Testis (tissue), 3 donors: Measurements from ENCODE around the gene VPS13C. TPM values are rescaled to one million over a fixed set of nuclear protein-coding genes. Genes with fewer than 3 reads are reported as not detected.
A peak's percentile ranks its signal among the peaks of the same experiment; 100 is the strongest.

Experiments
- DNase-seq: peaks from one replicate; pipeline ENCODE4 v3.0.0-alpha.2; 2019
- H3K27ac ChIP-seq, 2 donors: fragments of 200-600 bp; sonication (generic); one replicate each; pipeline ENCODE4 v1.5.1; 2019
- H3K27me3 ChIP-seq: fragments of 200-600 bp; sonication (generic); one replicate; pipeline ENCODE4 v1.5.1; 2019
- H3K36me3 ChIP-seq: fragments of 200-600 bp; sonication (generic); one replicate; pipeline ENCODE4 v1.5.1; 2017; ENCODE audit warnings: low read depth; ENCODE audit errors: missing control alignments
- H3K4me1 ChIP-seq: fragments of 200-600 bp; sonication (generic); one replicate; pipeline ENCODE4 v1.5.1; 2019
- H3K4me3 ChIP-seq, 2 donors: fragments of 200-600 bp; sonication (generic); one replicate each; pipeline ENCODE4 v1.5.1; 2017 to 2019
- H3K9me3 ChIP-seq: fragments of 200-600 bp; sonication (generic); one replicate; pipeline ENCODE4 v1.5.1; 2017
- POLR2A ChIP-seq: fragments of 450-650 bp; IDR thresholded peaks from one replicate; pipeline ENCODE4 v1.6.1; 2017; ENCODE audit warnings: antibody characterized with exemption, mild to moderate bottlenecking, moderate library complexity
- WGBS, 2 donors: methylation state at CpG; one replicate each; pipeline ENCODE4 v1.1.5; 2018; 5-methylcytosine and 5-hydroxymethylcytosine counted together
- intact Hi-C: fragments of 100-400 bp; cut with DNase I; formaldehyde crosslinking; loops from one replicate; pipeline ENCODE4 v1.15.1; 2023; ENCODE audit warnings: low total_unique reads
- polyA plus RNA-seq: library from polyadenylated mRNA; stranded (reverse); fragments of 350-450 nt; fragmentation: Illumina TruSeq; extraction: RNeasy Lipid Tissue Mini Kit (QIAGEN cat#74804); gene quantifications from one replicate; pipeline ENCODE4 v1.2.3, GENCODE V29; 2014; ENCODE audit warnings: low read depth, low replicate concordance; ENCODE audit not compliant: insufficient read depth
- total RNA-seq, 2 donors: library from RNA; depleted of rRNA; stranded (reverse); fragments of >200 nt; gene quantifications; one replicate each; pipeline ENCODE4 v1.2.3, GENCODE V29; 2016
- TF ChIP-seq, protein P1 (sequence below), 3 experiments: fragments of 450-650 bp in 2 of 3; fragments of 200-600 bp in 1 of 3; sonication (generic) in 1 of 3; IDR thresholded peaks; one replicate each; pipeline ENCODE4 v1.5.1; 2016 to 2019; ENCODE audit warnings: antibody characterized with exemption in 3 of 3, mild to moderate bottlenecking in 2 of 3, moderate library complexity in 1 of 3

VPS13C gene
- total and polyA plus RNA-seq, 3 donors from 2014 or later, result 21.3 to 89.1 (median 86.1) TPM

DNA sequence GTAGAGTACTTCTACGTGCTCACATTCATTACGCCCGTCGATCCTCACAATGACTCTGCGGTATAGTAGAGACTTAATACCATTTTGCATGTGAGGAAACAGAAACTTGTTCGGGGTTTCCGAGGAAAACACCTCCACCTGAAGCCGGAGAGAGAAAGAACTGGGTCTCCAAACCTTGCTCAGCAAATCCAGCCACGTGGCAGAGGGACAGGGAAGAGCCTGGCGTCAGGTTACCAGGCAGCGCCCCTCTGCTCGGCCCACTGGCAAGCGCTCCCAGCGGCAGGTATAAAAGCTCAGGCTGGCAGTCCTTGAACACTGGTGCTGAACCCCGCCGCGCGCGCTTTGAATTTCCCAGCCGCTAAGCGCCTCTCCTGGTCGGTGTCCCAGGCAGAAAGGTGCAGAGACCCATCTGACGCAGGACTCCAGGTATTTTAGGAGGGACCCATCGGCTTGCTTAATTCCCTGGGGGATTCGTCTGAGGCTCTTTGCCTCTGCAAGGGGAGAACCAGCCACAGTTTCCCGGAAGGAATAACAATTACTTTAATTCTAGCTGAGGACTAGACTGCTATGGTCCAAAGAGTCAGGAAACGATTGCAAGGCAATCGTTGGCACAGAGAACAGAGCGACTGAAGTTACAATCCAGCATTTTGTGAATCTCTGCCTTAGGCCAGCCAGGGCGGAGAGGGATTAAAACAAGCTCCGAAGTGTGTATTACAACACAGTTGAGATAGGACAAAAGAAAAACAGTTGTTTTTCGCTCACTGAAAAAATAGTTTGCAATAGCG is 6.6 kb upstream of the VPS13C start, which contains the start of gene C2CD4A:
Gene C2CD4A (plus strand): TSS at position 315 of the 785 bp plus-strand sequence. CDS start 637 bp downstream, outside the sequence.
- peak; percentile 60 for DNase-seq
- peaks cover 4% of the 10 kb centered on the region for H3K4me1 ChIP-seq
- TF ChIP-seq, protein P1, sequence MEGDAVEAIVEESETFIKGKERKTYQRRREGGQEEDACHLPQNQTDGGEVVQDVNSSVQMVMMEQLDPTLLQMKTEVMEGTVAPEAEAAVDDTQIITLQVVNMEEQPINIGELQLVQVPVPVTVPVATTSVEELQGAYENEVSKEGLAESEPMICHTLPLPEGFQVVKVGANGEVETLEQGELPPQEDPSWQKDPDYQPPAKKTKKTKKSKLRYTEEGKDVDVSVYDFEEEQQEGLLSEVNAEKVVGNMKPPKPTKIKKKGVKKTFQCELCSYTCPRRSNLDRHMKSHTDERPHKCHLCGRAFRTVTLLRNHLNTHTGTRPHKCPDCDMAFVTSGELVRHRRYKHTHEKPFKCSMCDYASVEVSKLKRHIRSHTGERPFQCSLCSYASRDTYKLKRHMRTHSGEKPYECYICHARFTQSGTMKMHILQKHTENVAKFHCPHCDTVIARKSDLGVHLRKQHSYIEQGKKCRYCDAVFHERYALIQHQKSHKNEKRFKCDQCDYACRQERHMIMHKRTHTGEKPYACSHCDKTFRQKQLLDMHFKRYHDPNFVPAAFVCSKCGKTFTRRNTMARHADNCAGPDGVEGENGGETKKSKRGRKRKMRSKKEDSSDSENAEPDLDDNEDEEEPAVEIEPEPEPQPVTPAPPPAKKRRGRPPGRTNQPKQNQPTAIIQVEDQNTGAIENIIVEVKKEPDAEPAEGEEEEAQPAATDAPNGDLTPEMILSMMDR (IDR thresholded peaks at IDR 0.05), result no peak
- TF ChIP-seq POLR2A, result no peak
- 6 to 8% methylated on average over 30 to 33 of the region's 33 CpGs for WGBS, 2 donors
- H3K9me3 ChIP-seq, result no peaks in the 10 kb centered on the region
- no peak within 1 kb of the TSS for H3K27ac ChIP-seq
- no peaks in the 10 kb centered on the region for H3K36me3 ChIP-seq
- no peaks in the 10 kb centered on the region for H3K27me3 ChIP-seq
- H3K4me3 ChIP-seq, result peak within 1 kb of the TSS; percentile 51 to 61
- intact Hi-C loops, result no loop called here

DNA sequence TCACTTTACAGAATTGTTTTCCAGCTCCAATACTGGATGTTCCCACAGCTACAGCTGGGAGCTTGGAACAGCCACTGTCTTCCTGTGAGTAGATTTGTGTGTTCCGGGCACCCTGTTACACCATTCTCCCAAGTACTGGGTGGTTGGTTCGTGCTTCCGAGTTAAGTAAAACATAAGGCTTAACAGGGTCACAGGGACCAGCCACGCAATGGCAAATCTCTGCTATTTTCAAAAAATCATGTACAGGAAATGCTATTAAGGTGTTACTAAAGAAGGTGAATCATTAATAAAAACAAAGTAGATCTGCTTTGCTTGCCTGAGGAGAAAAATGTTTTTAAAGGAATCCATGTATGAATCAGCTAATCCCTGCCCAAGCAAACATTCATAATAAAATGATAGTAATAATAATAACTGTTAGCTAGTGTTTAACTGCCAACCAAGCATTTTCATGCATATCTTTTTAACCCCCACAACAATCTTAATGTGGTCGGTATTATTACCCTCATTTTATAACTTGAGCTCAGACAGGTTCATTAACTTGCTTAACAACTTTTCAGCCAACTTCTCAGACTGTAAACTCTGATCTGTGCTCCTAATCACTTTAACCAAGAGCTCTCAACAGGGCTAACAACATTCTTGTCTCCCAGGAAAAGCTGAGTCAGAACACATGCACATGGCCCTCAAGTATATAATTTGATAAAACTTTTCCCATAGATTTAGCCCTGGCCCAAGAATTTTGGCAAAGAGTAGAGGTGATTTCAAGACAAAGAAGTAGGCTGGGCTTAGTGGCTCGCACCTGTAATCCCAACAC is 3.8 kb upstream of the VPS13C start:
- Histone ChIP-seq H3K9me3 (no peaks in the 10 kb centered on the region), H3K36me3 (no peaks in the 10 kb centered on the region), H3K27ac (no peak overlapping the region), H3K27me3 (no peaks in the 10 kb centered on the region), H3K4me1 (peaks cover 4% of the 10 kb centered on the region), H3K4me3 (no peak overlapping the region)
- no peak for TF ChIP-seq POLR2A
- TF ChIP-seq, protein P1 (IDR thresholded peaks at IDR 0.05), result no peak
- WGBS, 2 donors, result 87 to 88% methylated on average over 6 of the region's 6 CpGs
- no peak for DNase-seq
- intact Hi-C loops, result no loop called here

DNA sequence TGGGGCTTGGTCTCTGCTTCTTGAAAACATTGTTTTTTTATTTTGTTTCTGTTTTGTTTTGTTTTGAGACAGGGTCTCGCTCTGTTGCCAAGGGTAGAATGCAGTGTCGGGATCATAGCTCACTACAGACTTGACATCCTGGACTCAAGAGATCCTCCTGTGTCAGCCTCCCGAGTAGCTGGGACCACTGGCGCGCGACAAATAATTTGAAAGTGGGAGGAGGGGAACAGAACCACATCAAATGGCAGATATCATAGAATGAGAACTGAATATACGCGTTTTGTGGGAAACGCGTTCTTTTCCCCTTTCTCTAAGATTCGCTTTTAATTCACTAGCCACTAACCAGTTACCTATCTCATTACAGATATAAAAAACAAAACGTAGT is 641 bp upstream of the VPS13C start:
- H3K4me3 ChIP-seq, result peak overlapping the region; percentile 97 to 98
- intact Hi-C loops, result no loop called here
- WGBS, 2 donors, result 4 to 6% methylated on average over 12 of the region's 12 CpGs

DNA sequence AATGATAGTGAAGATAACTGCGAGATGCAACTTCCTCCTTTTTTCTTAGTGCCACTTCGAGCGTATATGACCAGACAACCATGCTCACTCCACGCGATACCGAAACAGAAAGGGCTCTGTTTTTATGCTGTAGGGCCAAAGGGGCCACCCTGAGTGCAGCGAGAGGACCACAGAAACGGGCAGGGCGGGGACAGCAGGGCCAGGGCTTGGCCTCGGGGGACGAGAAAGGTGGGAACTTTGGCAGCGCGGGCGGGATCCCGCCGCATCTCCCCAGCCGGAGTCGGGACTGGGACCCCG is 483 bp downstream of the VPS13C start:
- TF ChIP-seq, protein P1 (IDR thresholded peaks at IDR 0.05), result no peak
- no peak for TF ChIP-seq POLR2A
- peak; percentile 47 for DNase-seq
- intact Hi-C loops, result no loop called here
- Histone ChIP-seq H3K27ac (peak overlapping the region; percentile 81 to 95), H3K27me3 (no peaks in the 10 kb centered on the region), H3K9me3 (no peaks in the 10 kb centered on the region), H3K36me3 (no peaks in the 10 kb centered on the region), H3K4me1 (no peaks in the 10 kb centered on the region), H3K4me3 (peak overlapping the region; percentile 97 to 98)
- 0% methylated on average over 11 to 19 of the region's 19 CpGs for WGBS, 2 donors

More for the DNA sequence above, 641 bp upstream of the VPS13C start:
- no peaks in the 10 kb centered on the region for H3K27me3 ChIP-seq
- no peaks in the 10 kb centered on the region for H3K4me1 ChIP-seq
- H3K9me3 ChIP-seq, result no peaks in the 10 kb centered on the region
- no peak for DNase-seq
- no peaks in the 10 kb centered on the region for H3K36me3 ChIP-seq
- TF ChIP-seq, protein P1 (IDR thresholded peaks at IDR 0.05), result no peak
- no peak for TF ChIP-seq POLR2A
- H3K27ac ChIP-seq, result peak overlapping the region; percentile 81 to 95
